Endothelial cell of umbilical vein (primary cell): ENCODE results near the gene NSDHL. TPM values are rescaled to one million over a fixed set of nuclear protein-coding genes. Genes with fewer than 3 reads are reported as not detected.
A peak's percentile ranks its signal among the peaks of the same experiment; 100 is the strongest.

ENCODE experiments used
- BruUV-seq: library from RNA; stranded (reverse); fragments of 400-500 nt; replicated peaks from 2 replicates; lab custom pipeline; 2021; lab: Mats Ljungman, UMichigan
- CTCF ChIA-PET: fragments of 300-600, 350-600 bp; sonication (Branson Sonifier 250); formaldehyde crosslinking; loops from one replicate; lab custom pipeline; 2021; ENCODE audit warnings: antibody characterized with exemption, inconsistent platforms; lab: Charles Lee
- POLR2A ChIA-PET: fragments of 300-600, 350-600 bp; sonication (Branson Sonifier 250); formaldehyde crosslinking; loops from one replicate; lab custom pipeline; 2021; ENCODE audit warnings: antibody characterized with exemption, inconsistent platforms; lab: Charles Lee
- DNase-seq: peaks from one replicate; pipeline ENCODE4 v3.0.0-alpha.2; 2011; ENCODE audit warnings: low read depth, low spot score
- FAIRE-seq: peaks from 2 replicates; lab custom pipeline; 2011; peaks lifted over from hg19 to GRCh38; lab: Jason Lieb, UNC
- H2AFZ ChIP-seq: 2 replicates; pipeline ENCODE4 v1.6.0; 2012; ENCODE audit warnings: low read depth, low read length, control low read depth, inconsistent platforms
- H3K27ac ChIP-seq: 2 replicates; pipeline ENCODE4 v1.5.1; 2011; ENCODE audit warnings: low read depth, mild to moderate bottlenecking, control low read depth, low read length, moderate library complexity; ENCODE audit not compliant: insufficient read depth
- H3K27me3 ChIP-seq, 2 experiments: 2 replicates each; pipeline versions ENCODE4 v1.6.0 to v1.6.1; 2011; ENCODE audit warnings: low read length in 2 of 2, mixed read lengths in 1 of 2; ENCODE audit not compliant: control insufficient read depth in 2 of 2, insufficient read depth in 2 of 2
- H3K36me3 ChIP-seq, 2 experiments: 2 replicates in 1 of 2; 3 replicates in 1 of 2; pipeline ENCODE4 v1.5.1; 2011; ENCODE audit warnings: low read length in 2 of 2, mild to moderate bottlenecking in 1 of 2, moderate library complexity in 1 of 2; ENCODE audit not compliant: control insufficient read depth in 2 of 2, insufficient read depth in 2 of 2; ENCODE audit errors: extremely low read depth in 1 of 2
- H3K4me1 ChIP-seq: 3 replicates; pipeline ENCODE4 v1.5.1; 2011; ENCODE audit warnings: mild to moderate bottlenecking, low read length; ENCODE audit not compliant: control insufficient read depth, insufficient read depth; ENCODE audit errors: extremely low read depth
- H3K4me2 ChIP-seq: 2 replicates; pipeline ENCODE4 v1.6.1; 2011; ENCODE audit warnings: low read length, control low read depth, mixed read lengths; ENCODE audit not compliant: insufficient read depth
- H3K4me3 ChIP-seq, 3 experiments: fragments of 200-600 bp in 1 of 3; sonication (generic), shearing (Covaris generic) in 1 of 3; replicated peaks in 1 of 3; 2 replicates each; pipeline ENCODE4 v1.5.1; 2011 to 2016; ENCODE audit warnings: control low read depth in 3 of 3, low read length in 3 of 3, mild to moderate bottlenecking in 2 of 3, inconsistent platforms in 1 of 3, low read depth in 1 of 3, moderate library complexity in 1 of 3; ENCODE audit not compliant: insufficient read depth in 1 of 3
- H3K79me2 ChIP-seq: 2 replicates; pipeline ENCODE4 v1.6.0; 2012; ENCODE audit warnings: low read length, inconsistent platforms; ENCODE audit not compliant: control insufficient read depth, insufficient read depth
- H3K9ac ChIP-seq: replicated peaks from 2 replicates; pipeline ENCODE3; 2011; ENCODE audit warnings: low read length, control low read depth; ENCODE audit not compliant: insufficient read depth; ENCODE audit errors: extremely low read depth
- H3K9me1 ChIP-seq: replicated peaks from 3 replicates; pipeline ENCODE4 v1.6.0; 2011; ENCODE audit warnings: mild to moderate bottlenecking, low read length; ENCODE audit not compliant: control insufficient read depth, insufficient read depth; ENCODE audit errors: extremely low read depth
- H3K9me3 ChIP-seq: replicated peaks from 2 replicates; pipeline ENCODE4 v1.5.1; 2012; ENCODE audit warnings: low read length, inconsistent platforms; ENCODE audit not compliant: control insufficient read depth, insufficient read depth
- H4K20me1 ChIP-seq: replicated peaks from 2 replicates; pipeline ENCODE3; 2011; ENCODE audit warnings: mild to moderate bottlenecking, low read length; ENCODE audit not compliant: control insufficient read depth, insufficient read depth; ENCODE audit errors: extremely low read depth
- CTCF ChIP-seq, 2 donors: IDR thresholded peaks; 1 replicate in 1 of 2; 2 replicates in 1 of 2; pipeline ENCODE4 v1.5.1; 2011; ENCODE audit warnings: low read length in 2 of 2, mild to moderate bottlenecking in 2 of 2, moderate library complexity in 2 of 2, control low read depth in 1 of 2, inconsistent platforms in 1 of 2, low read depth in 1 of 2; ENCODE audit not compliant: insufficient read depth in 1 of 2; ENCODE audit errors: extremely low read depth in 1 of 2
- EZH2 ChIP-seq: IDR thresholded peaks from 2 replicates; pipeline ENCODE4 v1.6.1; 2012; ENCODE audit warnings: borderline replicate concordance, low read depth, mild to moderate bottlenecking, moderate library complexity, low read length, inconsistent platforms; ENCODE audit not compliant: severe bottlenecking
- FOS ChIP-seq: IDR thresholded peaks from 2 replicates; pipeline ENCODE4 v1.6.1; 2011; ENCODE audit warnings: mild to moderate bottlenecking, low read length, moderate library complexity, borderline replicate concordance; ENCODE audit not compliant: insufficient read depth
- GATA2 ChIP-seq: IDR thresholded peaks from 2 replicates; pipeline ENCODE4 v1.7.0; 2011; ENCODE audit warnings: low read depth, mild to moderate bottlenecking, moderate library complexity, mixed read lengths, low read length; ENCODE audit not compliant: insufficient read length, insufficient read depth
- JUN ChIP-seq: IDR thresholded peaks from 2 replicates; pipeline ENCODE4 v1.6.1; 2011; ENCODE audit warnings: borderline replicate concordance, low read depth; ENCODE audit not compliant: insufficient read length, insufficient read depth
- MAX ChIP-seq: IDR thresholded peaks from 2 replicates; pipeline ENCODE4 v1.6.1; 2011; ENCODE audit not compliant: insufficient read depth, insufficient read length
- MYC ChIP-seq: IDR thresholded peaks from one replicate; pipeline ENCODE4 v1.6.1; 2011; ENCODE audit warnings: mild to moderate bottlenecking, low read depth, low read length
- POLR2A ChIP-seq: IDR thresholded peaks from 2 replicates; pipeline ENCODE4 v1.6.1; 2012; ENCODE audit warnings: low read depth, mild to moderate bottlenecking, control low read depth, low read length
- POLR2AphosphoS5 ChIP-seq: IDR thresholded peaks from 2 replicates; pipeline ENCODE4 v1.6.1; 2012; ENCODE audit warnings: low read depth, mild to moderate bottlenecking, control low read depth, low read length, moderate library complexity; ENCODE audit not compliant: insufficient read depth
- dilution Hi-C: fragments of 300-500 bp; cut with MboI; formaldehyde crosslinking; loops from one replicate; pipeline ENCODE4 v1.15.0; 2019; ENCODE audit warnings: low sequenced_read_pairs; ENCODE audit not compliant: extremely low pct_ligation_motif_present
- intact Hi-C: fragments of 100-400 bp; cut with micrococcal nuclease; formaldehyde crosslinking; loops from one replicate; pipeline ENCODE4 v1.10.0; 2022
- polyA plus RNA-seq, 4 experiments: library from polyadenylated mRNA; depleted of rRNA in 3 of 4; stranded (reverse) in 3 of 4; unstranded in 1 of 4; fragments of >200 nt; gene quantifications; 2 replicates each; pipeline versions ENCODE4 v1.2.1 to v1.2.3, GENCODE V29; 2011 to 2012; ENCODE audit warnings: missing spikeins in 1 of 4
- total RNA-seq: library from RNA; stranded (reverse); gene quantifications from 2 replicates; pipeline ENCODE4 v1.2.3, GENCODE V29; 2021

The NSDHL gene
- total and polyA plus RNA-seq, 2 donors (not counting 3 experiments of a cell fraction or from before 2014, with no cell fraction given) = 40.0 to 43.7 TPM

GRCh38 chrX:152806035-152806434 lies 24.8 kb upstream of the NSDHL start:
- Histone ChIP-seq H4K20me1 (no peaks in the 10 kb centered on the region), H3K9ac (no peak overlapping the region), H3K4me3 (no peak overlapping the region), H3K27me3 (peaks cover 0 to 2% of the 10 kb centered on the region in 2 experiments), H3K9me3 (no peaks in the 10 kb centered on the region), H3K27ac (no peak overlapping the region), H3K79me2 (no peaks in the 10 kb centered on the region), H3K36me3 (no peaks in the 10 kb centered on the region), H3K4me2 (no peak overlapping the region), H2AFZ (no peak overlapping the region), H3K4me1 (no peaks in the 10 kb centered on the region), H3K9me1 (no peaks in the 10 kb centered on the region)
- no peak for DNase-seq
- ChIA-PET POLR2A (no interaction called here), CTCF (no interaction called here)
- no peak for TF ChIP-seq CTCF (IDR thresholded peaks at IDR 0.05; ENCODE audit: extremely low read depth in 1 of 2, insufficient read depth in 1 of 2, low read depth in 1 of 2, low read length in 2 of 2)
- TF ChIP-seq EZH2 = no peak
- no peak for TF ChIP-seq FOS
- TF ChIP-seq MYC = no peak
- TF ChIP-seq POLR2A = no peak
- no peak for TF ChIP-seq JUN
- TF ChIP-seq POLR2AphosphoS5 = no peak
- TF ChIP-seq MAX = no peak
- TF ChIP-seq GATA2 = no peak
- peak; percentile 87 for FAIRE-seq
- dilution Hi-C loops = no loop called here
- BruUV-seq = no TSS peak
- intact Hi-C loops = no loop called here
